VCaP (cell line): ENCODE data around the gene GATA3.
"Not testable (repeated sequence)": the region's sequence is repeated elsewhere in the genome, so short reads cannot be mapped to it uniquely, and the experiment has no call there.

Experiments
- H3K27ac ChIP-seq: fragments of 450-650 bp; 2 replicates; pipeline ENCODE4 v1.5.1; 2017
- TF ChIP-seq, protein P1 (sequence below): fragments of 450-650 bp; conservative IDR thresholded peaks from 2 replicates; pipeline ENCODE4 v1.5.1; 2017; ENCODE audit warnings: mild to moderate bottlenecking, moderate library complexity

Gene GATA3

GRCh38 chr10:8023321-8023720 is 31.2 kb upstream of the GATA3 start:
- TF ChIP-seq, protein P1, sequence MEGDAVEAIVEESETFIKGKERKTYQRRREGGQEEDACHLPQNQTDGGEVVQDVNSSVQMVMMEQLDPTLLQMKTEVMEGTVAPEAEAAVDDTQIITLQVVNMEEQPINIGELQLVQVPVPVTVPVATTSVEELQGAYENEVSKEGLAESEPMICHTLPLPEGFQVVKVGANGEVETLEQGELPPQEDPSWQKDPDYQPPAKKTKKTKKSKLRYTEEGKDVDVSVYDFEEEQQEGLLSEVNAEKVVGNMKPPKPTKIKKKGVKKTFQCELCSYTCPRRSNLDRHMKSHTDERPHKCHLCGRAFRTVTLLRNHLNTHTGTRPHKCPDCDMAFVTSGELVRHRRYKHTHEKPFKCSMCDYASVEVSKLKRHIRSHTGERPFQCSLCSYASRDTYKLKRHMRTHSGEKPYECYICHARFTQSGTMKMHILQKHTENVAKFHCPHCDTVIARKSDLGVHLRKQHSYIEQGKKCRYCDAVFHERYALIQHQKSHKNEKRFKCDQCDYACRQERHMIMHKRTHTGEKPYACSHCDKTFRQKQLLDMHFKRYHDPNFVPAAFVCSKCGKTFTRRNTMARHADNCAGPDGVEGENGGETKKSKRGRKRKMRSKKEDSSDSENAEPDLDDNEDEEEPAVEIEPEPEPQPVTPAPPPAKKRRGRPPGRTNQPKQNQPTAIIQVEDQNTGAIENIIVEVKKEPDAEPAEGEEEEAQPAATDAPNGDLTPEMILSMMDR, result no peak
- no peak overlapping the region for H3K27ac ChIP-seq

- TF ChIP-seq, protein P1, result no peak
- H3K27ac ChIP-seq, result no peak overlapping the region
These were observed 30.6 kb upstream of the GATA3 start for GRCh38 chr10:8023851-8024250.

- no peak overlapping the region for H3K27ac ChIP-seq
- TF ChIP-seq, protein P1, result no peak
These were observed 27.9 kb upstream of the GATA3 start for GRCh38 chr10:8026349-8027259.

GRCh38 chr10:8031211-8031610 is 23.3 kb upstream of the GATA3 start:
- H3K27ac ChIP-seq, result not testable (repeated sequence)

- TF ChIP-seq, protein P1, result no peak
- H3K27ac ChIP-seq, result no peak overlapping the region
These were observed 21.9 kb upstream of the GATA3 start for GRCh38 chr10:8032558-8032957.

DNA sequence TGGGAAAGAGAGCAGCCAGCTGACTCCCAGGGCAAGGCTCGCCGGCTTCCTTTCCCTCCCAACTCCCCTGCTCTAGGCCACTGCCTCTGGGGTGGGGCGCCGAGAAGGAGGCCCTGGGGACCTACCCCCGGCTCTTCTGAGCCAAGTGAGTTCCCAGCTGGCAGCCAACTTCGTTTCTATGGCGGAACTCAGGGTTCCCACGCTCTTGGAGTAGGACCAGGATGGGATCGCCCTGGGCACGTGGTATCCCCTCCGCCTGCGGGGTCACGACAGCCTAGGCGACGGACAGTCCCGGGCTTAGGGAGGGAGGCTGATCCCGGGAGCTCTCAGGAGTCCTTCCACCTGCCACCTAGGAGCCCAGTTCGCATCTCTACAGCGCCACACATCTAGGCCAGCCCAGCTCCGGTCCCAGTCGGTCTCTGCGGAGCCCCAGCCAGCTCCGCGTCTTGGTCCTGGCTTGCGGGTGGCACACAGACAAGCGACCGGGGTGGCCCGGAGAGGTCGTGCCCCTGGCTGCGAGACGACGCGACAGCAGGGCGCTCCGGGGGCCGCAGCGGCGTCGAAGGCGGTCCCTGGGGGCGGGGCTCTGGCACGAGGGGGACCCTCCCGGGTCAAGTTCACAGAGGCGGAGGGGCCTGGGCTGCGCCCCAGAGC is 20.5 kb upstream of the GATA3 start:
- TF ChIP-seq, protein P1, result no peak
- no peak overlapping the region for H3K27ac ChIP-seq

DNA sequence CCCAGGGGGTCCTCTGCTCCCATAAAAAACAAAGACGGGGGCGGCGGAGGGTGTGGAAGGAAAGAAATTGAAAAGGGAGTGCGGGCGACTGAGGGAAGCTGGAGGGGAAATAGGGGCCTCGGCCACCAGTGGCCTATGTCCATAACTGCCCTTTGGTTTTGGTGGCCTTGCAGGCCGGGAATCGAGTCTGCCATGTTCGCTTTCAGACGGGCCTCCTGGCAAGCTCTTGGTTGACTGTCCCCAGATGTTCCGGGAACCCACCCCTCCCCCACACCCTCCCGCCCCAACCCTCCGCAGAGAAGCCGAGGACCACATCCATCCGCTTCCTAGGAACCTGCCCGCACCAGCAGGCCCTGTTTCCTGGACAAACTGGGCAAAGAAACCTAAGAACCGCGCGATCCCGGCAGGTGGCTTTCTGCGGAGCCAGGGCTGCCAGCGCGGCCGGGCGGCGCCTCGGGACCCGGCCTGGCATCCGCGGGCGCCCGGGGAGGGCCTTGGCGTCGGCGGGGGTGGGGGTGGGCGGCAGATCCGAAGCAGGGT is 20.0 kb upstream of the GATA3 start:
- H3K27ac ChIP-seq, result no peak overlapping the region
- TF ChIP-seq, protein P1, result no peak
